ENCODE measurements around the gene APOL1.
"Not testable (repeated sequence)": the region's sequence is repeated elsewhere in the genome, so short reads cannot be mapped to it uniquely, and the experiment has no call there.

The APOL1 gene

DNA sequence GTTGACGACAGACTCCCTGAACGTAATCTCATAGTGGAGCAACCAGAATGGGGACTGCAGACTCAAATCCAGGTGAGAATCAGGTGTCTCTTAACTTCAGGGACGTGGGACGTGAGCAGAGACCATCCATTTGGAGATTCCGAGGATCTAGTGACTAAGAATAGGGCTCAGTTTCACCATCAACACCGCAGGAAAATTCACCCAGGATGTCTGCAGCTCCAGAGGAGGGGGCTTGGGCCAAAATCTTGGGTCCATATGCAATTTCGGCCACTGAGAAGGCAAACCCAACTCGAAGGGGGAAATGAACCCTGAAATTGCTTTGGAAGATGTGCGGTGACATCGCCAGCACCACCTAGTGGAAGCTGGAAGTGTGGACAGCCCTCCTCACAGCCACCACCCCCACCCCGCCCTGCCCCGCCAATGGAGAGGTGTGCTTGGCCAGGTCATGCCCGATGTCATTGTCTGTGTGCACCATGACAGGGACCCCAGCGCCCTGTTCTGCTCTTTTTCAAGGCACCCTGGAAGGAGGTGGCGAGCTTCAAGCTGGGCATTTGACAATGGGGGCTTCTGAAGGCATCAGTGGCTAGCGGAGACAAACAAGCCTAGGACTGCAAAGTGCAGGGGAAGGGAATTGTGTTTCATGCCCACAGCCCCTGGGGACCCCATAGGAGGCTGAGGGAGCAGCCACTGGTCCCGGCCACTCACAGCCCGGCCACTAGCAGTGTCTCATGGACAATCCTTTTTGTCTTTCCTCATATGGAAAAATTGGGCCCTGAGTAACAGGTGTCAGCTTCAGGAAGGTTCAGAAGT, 24.8 kb downstream of the APOL1 start:
- DNase-seq = peak; percentile 41

- no peak for DNase-seq
Measured at GRCh38 chr22:36279219-36279666, 26.3 kb downstream of the APOL1 start.

DNA sequence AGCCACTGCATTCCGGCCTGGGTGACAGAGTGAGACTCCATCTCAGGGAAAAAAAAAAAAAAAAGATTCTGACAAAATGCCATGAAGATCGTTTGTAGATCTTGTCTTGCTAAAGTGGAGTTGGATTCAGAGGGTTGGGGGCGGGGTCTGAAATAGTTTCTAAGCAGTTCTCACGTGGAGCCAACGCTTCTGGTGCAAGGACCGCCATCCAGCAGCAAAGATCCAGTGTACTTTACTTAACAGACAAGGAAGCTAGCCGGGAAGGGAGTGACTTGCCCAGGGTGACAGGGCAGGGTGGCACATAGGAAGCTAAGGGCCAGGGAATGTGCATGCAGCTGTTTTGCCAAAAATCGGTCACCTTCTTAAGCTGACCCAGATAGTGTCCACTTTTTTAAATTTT, 27.4 kb downstream of the APOL1 start:
- no peak for DNase-seq

DNA sequence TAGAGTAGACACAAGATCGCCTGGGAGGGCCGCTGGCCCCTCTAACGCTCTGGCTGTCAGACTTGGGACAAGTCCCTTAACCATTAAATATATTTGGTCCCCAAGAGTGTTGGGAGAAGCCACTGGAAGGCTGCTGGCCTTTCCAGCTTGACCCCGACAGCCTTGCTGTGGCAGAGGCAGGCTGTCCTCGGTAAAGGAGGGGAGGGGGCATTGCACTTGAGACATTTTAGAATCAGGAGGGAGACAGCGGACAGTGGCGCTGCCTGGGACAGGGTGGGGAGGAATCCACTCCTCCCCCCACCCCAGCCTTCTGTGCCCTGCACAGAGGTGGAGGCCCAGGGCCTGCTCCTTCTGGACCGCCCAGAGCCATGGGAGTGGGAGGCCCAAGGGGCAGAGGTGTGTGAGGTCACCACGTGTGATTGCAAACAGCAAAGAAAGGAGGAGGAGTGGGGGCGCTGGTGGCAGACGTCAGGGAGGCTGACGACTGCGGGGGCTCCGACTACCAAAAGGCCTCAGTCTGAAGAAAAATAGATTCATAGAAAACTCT, 28.9 kb downstream of the APOL1 start:
- no peak for DNase-seq

- DNase-seq = no peak
Measured at GRCh38 chr22:36282328-36282831, 29.4 kb downstream of the APOL1 start.

DNA sequence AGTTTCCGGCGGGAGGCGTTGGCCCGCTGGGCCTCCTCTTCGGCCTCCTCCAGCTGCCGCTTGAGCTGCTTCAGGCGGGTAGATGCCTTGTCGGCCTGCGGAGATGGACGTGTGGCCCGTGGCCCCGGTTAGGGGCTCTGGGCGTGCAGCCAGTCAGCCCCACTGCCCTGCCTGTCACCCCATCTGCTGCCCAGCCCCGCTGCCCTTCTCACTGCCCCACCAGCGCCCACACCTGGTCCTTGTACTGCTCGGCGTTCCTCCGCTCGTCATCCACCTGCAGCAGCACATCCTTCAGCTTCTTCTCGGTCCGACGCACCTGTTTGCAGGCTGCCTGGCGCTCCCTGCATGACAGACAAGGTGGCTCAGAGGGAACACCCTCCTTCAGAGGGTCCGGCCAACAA, 31.2 kb downstream of the APOL1 start:
- DNase-seq = no peak

DNA sequence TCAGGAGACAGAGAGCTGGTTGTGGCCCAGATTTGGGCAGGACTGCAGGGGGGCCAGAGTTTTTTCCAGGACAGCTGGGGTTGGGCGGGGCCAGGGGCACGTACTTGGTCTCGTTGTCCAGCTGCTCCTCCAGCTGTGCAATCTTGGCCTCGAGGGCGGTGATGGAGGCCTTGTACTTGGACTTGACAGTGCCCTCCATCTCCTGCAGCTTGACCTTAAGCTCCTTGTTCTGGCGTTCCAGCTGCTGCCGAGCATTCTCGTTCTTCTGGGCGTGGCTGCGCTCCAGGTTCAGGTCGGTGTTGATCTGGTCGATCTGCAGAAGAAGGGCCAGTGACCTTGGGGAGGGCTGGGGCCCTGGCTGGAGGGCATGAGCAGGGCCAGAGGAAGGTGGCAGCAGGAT, 32.1 kb downstream of the APOL1 start:
- DNase-seq = no peak

DNA sequence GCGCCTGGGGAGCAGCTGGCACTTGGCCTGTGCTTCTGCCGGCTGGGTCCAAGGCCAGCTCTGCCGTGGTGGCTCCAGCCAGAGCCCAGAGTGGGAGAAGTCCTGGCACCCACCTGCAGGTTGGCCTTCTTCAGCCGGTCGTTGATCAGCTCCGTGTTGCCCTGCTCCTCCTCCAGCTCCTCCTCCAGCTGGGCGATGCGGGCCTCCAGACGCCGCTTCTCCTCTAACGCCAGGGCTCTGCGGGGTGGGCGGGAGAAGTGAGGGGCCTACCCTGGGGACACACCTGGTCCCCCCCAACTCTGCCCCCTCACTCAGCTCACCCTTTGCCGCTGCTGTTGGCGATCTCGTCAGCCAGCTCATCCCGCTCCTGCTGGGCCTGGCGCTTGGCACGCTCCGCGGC, 32.6 kb downstream of the APOL1 start:
- no peak for DNase-seq

DNA sequence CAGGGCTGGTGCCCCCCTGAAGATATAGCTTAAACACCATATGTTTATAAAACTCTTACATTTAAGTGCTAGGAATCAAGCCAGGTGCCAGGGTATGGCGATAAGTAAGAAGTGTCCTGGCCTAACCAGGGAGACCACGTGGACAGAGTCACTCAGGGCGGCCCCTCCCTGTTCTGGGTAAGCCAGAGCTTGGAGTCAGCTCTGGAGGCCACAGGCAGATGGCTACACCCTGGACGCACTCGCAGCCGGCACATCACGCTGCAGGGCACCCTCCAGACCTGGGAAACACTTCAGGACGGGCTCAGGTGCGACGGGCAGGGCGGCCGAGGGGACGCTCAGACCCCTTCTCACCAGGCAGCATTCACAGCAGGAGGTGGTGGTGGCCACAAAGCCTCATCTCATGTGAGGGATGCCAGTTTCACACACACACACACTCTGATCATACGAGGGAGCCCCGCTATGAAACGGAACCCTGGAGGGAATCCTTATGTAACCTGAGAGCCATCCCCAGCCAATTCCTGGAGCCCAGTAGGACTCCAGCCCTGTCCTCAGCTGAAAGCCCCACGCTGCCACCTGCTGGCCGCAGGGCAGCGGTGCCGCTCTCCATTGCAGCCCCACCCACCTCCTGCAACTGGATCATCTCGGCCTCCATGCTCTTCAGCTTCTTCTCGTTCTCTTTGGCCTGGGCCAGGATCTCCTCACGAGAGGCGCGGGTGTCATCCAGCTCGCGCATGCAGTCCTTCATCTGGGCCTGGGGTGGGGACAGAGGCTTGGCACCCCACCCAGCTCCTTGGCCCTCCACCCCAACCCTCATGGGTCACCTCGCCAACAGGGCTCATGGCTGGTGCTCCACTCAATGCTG, 33.4 kb downstream of the APOL1 start:
- DNase-seq = peak; percentile 44

DNA sequence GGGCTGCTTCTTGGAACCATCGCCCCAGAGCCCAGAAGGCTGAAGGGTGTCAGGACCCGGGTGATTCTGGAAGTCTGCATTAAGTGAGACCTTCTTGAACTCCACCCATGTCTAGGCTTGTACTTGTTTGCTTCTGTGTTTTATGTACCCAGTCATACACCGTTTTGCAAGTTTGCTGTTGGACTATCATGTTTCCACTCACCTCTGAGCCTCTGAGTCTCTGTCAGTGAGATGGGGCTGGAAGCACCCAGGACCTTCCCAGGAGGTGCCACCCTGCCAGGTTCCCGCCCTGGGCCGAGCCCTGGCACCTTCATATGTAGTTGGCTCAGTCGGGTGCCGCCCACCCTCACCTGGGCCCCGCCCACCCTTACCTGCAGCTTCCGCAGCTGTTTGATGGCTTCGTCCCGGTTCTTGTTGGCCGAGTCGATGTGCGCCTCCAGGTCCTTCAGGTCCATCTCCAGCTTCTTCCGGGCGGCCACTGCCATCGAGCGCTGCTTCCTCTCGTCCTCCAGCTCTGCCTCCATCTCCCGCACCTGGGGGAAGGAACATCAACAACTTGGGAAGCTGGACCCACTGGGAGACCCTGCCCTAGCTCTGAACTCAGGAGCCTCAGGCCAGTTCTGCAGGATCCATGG, 35.1 kb downstream of the APOL1 start:
- no peak for DNase-seq

GRCh38 chr22:36288571-36289405, 35.9 kb downstream of the APOL1 start:
- no peak for DNase-seq

DNA sequence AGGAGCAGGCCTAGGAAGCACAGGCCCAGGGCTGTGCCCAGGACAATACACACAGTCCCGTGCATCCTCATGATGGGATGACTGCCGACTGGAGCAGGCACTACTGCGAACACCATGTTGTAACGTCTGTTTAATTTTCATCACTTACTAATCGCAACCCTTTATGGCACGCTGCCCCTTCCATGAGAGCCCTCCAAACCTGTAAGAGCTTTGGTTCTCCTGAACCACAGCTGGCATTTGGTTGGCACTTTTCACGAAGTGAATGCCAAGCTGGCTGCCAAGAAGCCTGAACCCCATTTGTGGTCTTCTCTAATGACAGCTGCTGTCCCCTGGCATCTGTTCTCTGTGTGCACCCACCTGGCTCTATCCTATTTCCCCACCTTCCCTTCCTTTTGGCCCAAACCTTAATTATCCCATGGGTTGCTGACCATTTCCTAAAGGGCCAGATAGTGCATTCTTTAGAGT, 36.5 kb downstream of the APOL1 start:
- DNase-seq = no peak

GRCh38 chr22:36289948-36290371, 37.0 kb downstream of the APOL1 start:
- not testable (repeated sequence) for DNase-seq

GRCh38 chr22:36290391-36291075, 37.6 kb downstream of the APOL1 start:
- DNase-seq = not testable (repeated sequence)

DNA sequence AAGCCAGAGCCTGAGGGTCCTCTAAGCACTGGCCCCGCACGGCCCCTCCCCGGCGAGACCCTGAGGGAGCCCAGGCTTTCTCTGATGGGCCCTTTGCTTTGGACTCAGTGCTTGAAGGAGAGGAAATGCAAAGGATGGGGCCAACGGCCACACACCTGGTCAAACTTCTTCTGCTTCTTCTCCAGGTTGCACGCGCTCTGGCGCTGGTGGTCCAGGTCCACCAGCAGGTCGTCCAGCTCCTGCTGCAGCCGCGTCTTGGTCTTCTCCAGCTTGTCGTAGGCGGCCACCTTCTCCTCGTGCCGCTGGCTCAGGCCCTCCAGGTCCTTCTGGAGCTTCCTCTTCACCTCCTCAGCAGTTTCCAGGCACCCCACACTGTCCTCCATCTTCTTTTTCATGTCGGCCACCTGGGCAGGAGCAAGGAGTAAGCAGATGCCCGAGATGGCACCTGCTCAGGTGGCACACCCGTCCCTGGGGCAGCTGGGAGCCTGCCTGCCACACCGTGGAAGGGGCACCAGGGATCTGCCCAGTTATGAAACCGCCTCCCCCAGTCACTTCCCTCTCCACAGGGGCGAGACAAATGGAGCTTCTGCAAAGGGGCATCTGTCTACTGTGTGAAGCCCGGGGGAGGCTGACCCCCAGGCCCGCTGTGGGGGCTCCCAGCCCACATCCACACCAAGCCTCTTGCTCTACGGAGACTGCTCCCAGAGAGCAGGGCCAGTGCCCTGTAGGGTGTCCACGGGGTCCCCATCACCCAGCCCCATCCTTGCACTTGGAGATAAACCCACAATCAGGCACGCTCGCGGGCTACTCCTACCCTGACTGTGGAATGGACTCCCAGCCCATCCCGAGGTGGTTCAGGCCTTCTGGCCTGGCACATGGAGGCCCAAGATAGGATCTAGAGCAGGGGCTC, 39.2 kb downstream of the APOL1 start:
- DNase-seq = no peak

GRCh38 chr22:36292823-36293530, 40.0 kb downstream of the APOL1 start:
- DNase-seq = no peak

- DNase-seq = no peak
Measured at GRCh38 chr22:36293606-36294292, 40.8 kb downstream of the APOL1 start.

DNA sequence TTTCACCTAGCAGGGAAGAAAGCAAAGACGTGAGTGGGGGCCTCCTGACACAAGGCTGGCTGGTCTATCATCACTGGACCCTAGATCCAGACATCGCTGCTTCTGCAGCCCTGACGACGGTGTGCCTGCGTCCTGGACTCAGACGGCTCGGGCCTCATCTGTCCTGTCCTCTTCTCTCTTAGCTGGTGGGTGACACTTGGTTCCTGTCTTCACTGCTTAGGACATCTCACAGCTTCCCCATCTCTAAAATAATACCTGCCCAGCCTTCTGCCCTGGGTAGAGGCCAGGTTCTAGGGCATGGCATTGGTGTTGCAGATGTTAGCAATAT, 41.3 kb downstream of the APOL1 start:
- no peak for DNase-seq

- no peak for DNase-seq
Measured at GRCh38 chr22:36294801-36295200, 41.9 kb downstream of the APOL1 start.

Measured in NCI-H1048 (cell line).